ENCODE results near the gene RAPGEF2.
"Not testable (repeated sequence)": the region's sequence is repeated elsewhere in the genome, so short reads cannot be mapped to it uniquely, and the experiment has no call there.

Gene RAPGEF2

DNA sequence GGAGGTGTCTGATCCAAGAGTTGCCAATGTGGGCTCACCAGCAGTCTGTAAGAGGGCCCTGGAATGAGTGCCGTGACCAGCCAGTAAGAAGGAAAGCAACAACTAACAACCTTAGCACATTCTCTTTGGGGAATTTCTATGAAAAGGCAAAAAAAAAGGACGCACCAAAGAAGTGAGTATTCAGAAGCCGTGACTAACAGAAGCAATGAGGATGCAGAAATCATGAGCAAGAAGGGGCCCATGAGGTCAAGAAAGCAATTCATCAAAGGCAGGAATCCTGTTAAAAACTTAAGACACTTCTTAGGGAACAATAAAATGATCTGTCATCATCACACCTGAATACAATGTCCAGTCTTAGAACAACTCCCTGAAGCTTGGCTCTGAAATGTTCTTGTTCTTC is 260.5 kb downstream of the RAPGEF2 start:
- Histone ChIP-seq H3K4me1 (ENCODE audit: control insufficient read depth, insufficient read depth, low read length, unreplicated experiment) (peaks cover 22% of the 10 kb centered on the region), H3K4me3 (ENCODE audit: low read depth, low read length) (no peak overlapping the region), H3K36me3 (ENCODE audit: insufficient read depth, low read length) (0 out of 2 replicates have a peak, but pooled peaks cover 4% of the 10 kb centered on the region), H3K27ac (ENCODE audit: low read depth, low read length) (no peak overlapping the region), H2AFZ (ENCODE audit: low read length, unreplicated experiment) (no peak overlapping the region), H3K79me2 (ENCODE audit: control insufficient read depth, insufficient read depth, low read length, unreplicated experiment) (no peaks in the 10 kb centered on the region), H3K27me3 (ENCODE audit: insufficient read depth, low read length) (no peaks in the 10 kb centered on the region)

- Histone ChIP-seq H3K4me3 (ENCODE audit: low read depth, low read length) (no peak overlapping the region), H3K79me2 (ENCODE audit: control insufficient read depth, insufficient read depth, low read length, unreplicated experiment) (no peaks in the 10 kb centered on the region), H3K27ac (ENCODE audit: low read depth, low read length) (no peak overlapping the region), H3K4me1 (ENCODE audit: control insufficient read depth, insufficient read depth, low read length, unreplicated experiment) (no peaks in the 10 kb centered on the region), H3K36me3 (ENCODE audit: insufficient read depth, low read length) (no peaks in the 10 kb centered on the region), H2AFZ (ENCODE audit: low read length, unreplicated experiment) (no peak overlapping the region), H3K27me3 (ENCODE audit: insufficient read depth, low read length) (no peaks in the 10 kb centered on the region)
Observed at GRCh38 chr4:159366966-159367780, 264.3 kb downstream of the RAPGEF2 start.

DNA sequence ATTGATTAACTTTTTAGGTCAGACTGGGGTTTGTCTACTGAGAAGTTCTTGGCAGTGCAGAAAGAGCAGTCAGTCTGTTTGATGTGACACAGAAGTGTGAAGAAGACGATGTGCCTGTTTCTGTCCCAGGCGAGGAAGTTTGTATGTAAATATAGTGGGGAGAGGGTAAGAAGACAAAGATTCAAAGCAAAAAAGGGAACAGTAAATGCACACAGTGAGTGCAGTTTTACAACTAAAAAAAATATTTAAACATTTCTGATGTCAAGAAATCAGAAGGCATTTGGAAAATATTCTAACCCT is 264.9 kb downstream of the RAPGEF2 start:
- no peak overlapping the region for H3K4me3 ChIP-seq (ENCODE audit: low read depth, low read length)
- no peaks in the 10 kb centered on the region for H3K4me1 ChIP-seq (ENCODE audit: control insufficient read depth, insufficient read depth, low read length, unreplicated experiment)
- no peaks in the 10 kb centered on the region for H3K36me3 ChIP-seq (ENCODE audit: insufficient read depth, low read length)
- H3K27me3 ChIP-seq (ENCODE audit: insufficient read depth, low read length) = no peaks in the 10 kb centered on the region
- H2AFZ ChIP-seq (ENCODE audit: low read length, unreplicated experiment) = no peak overlapping the region
- no peaks in the 10 kb centered on the region for H3K79me2 ChIP-seq (ENCODE audit: control insufficient read depth, insufficient read depth, low read length, unreplicated experiment)
- H3K27ac ChIP-seq (ENCODE audit: low read depth, low read length) = no peak overlapping the region

- no peaks in the 10 kb centered on the region for H3K36me3 ChIP-seq (ENCODE audit: insufficient read depth, low read length)
- H2AFZ ChIP-seq (ENCODE audit: low read length, unreplicated experiment) = no peak overlapping the region
- H3K4me1 ChIP-seq (ENCODE audit: control insufficient read depth, insufficient read depth, low read length, unreplicated experiment) = no peaks in the 10 kb centered on the region
- no peaks in the 10 kb centered on the region for H3K79me2 ChIP-seq (ENCODE audit: control insufficient read depth, insufficient read depth, low read length, unreplicated experiment)
- H3K27ac ChIP-seq (ENCODE audit: low read depth, low read length) = no peak overlapping the region
- no peak overlapping the region for H3K4me3 ChIP-seq (ENCODE audit: low read depth, low read length)
- no peaks in the 10 kb centered on the region for H3K27me3 ChIP-seq (ENCODE audit: insufficient read depth, low read length)
Observed at GRCh38 chr4:159368320-159368719, 265.4 kb downstream of the RAPGEF2 start.

GRCh38 chr4:159369256-159369655 is 266.4 kb downstream of the RAPGEF2 start:
- H3K4me1 ChIP-seq (ENCODE audit: control insufficient read depth, insufficient read depth, low read length, unreplicated experiment) = no peaks in the 10 kb centered on the region
- no peak overlapping the region for H3K4me3 ChIP-seq (ENCODE audit: low read depth, low read length)
- no peak overlapping the region for H2AFZ ChIP-seq (ENCODE audit: low read length, unreplicated experiment)

GRCh38 chr4:159370286-159370685 is 267.4 kb downstream of the RAPGEF2 start:
- H3K27me3 ChIP-seq (ENCODE audit: insufficient read depth, low read length) = no peaks in the 10 kb centered on the region
- H3K4me3 ChIP-seq (ENCODE audit: low read depth, low read length) = no peak overlapping the region
- no peak overlapping the region for H3K27ac ChIP-seq (ENCODE audit: low read depth, low read length)
- no peaks in the 10 kb centered on the region for H3K4me1 ChIP-seq (ENCODE audit: control insufficient read depth, insufficient read depth, low read length, unreplicated experiment)
- no peaks in the 10 kb centered on the region for H3K79me2 ChIP-seq (ENCODE audit: control insufficient read depth, insufficient read depth, low read length, unreplicated experiment)
- no peak overlapping the region for H2AFZ ChIP-seq (ENCODE audit: low read length, unreplicated experiment)
- H3K36me3 ChIP-seq (ENCODE audit: insufficient read depth, low read length) = no peaks in the 10 kb centered on the region

More at GRCh38 chr4:159369256-159369655, 266.4 kb downstream of the RAPGEF2 start:
- H3K27me3 ChIP-seq (ENCODE audit: insufficient read depth, low read length) = no peaks in the 10 kb centered on the region
- H3K27ac ChIP-seq (ENCODE audit: low read depth, low read length) = no peak overlapping the region
- H3K36me3 ChIP-seq (ENCODE audit: insufficient read depth, low read length) = no peaks in the 10 kb centered on the region
- no peaks in the 10 kb centered on the region for H3K79me2 ChIP-seq (ENCODE audit: control insufficient read depth, insufficient read depth, low read length, unreplicated experiment)

DNA sequence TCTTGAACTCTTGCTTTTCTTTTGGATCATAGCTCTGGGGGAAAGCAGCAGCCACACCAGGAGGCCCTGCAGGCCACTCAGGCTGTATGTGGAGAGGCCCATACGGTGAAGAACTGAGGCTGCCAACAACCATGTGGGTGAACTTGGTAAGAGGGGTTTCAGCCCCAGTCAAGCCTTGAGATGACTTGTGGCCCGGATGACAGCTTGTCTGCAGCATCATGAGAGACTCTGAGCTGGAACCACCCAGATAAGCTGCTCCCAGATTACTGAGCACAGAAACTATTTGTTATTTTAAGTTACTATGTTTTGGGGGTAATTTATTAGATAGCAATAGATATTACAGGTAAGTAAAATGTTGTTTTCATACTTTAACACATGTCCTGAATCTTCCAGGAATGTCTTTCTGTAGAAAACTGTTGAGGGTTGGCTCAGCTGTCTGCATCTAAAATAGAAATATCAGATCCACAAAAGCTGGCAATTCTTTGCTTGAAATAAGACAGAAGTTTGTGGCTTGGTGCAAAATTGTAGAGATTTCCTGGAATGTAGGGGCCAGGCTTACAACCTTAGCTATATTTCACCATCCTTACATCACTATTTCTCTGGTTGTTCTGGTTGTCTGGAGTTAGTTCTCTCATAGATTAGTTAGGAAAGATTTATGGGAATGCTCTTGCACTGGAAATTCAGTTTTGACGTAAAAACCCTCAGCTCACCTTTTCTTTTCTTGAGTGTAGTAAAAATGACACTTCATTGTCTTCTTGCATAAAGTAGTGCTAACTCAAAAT is 272.1 kb downstream of the RAPGEF2 start:
- Histone ChIP-seq H3K36me3 (ENCODE audit: insufficient read depth, low read length) (no peaks in the 10 kb centered on the region), H3K4me3 (ENCODE audit: low read depth, low read length) (no peak overlapping the region), H3K79me2 (ENCODE audit: control insufficient read depth, insufficient read depth, low read length, unreplicated experiment) (no peaks in the 10 kb centered on the region), H3K4me1 (ENCODE audit: control insufficient read depth, insufficient read depth, low read length, unreplicated experiment) (no peaks in the 10 kb centered on the region), H3K27ac (ENCODE audit: low read depth, low read length) (no peak overlapping the region), H2AFZ (ENCODE audit: low read length, unreplicated experiment) (peak overlapping the region; percentile 50), H3K27me3 (ENCODE audit: insufficient read depth, low read length) (no peaks in the 10 kb centered on the region)

GRCh38 chr4:159376289-159376688 is 273.4 kb downstream of the RAPGEF2 start:
- Histone ChIP-seq H3K36me3 (ENCODE audit: insufficient read depth, low read length) (no peaks in the 10 kb centered on the region), H3K27me3 (ENCODE audit: insufficient read depth, low read length) (no peaks in the 10 kb centered on the region), H3K79me2 (ENCODE audit: control insufficient read depth, insufficient read depth, low read length, unreplicated experiment) (no peaks in the 10 kb centered on the region), H3K4me1 (ENCODE audit: control insufficient read depth, insufficient read depth, low read length, unreplicated experiment) (no peaks in the 10 kb centered on the region), H3K4me3 (ENCODE audit: low read depth, low read length) (no peak overlapping the region), H3K27ac (ENCODE audit: low read depth, low read length) (no peak overlapping the region), H2AFZ (ENCODE audit: low read length, unreplicated experiment) (no peak overlapping the region)

DNA sequence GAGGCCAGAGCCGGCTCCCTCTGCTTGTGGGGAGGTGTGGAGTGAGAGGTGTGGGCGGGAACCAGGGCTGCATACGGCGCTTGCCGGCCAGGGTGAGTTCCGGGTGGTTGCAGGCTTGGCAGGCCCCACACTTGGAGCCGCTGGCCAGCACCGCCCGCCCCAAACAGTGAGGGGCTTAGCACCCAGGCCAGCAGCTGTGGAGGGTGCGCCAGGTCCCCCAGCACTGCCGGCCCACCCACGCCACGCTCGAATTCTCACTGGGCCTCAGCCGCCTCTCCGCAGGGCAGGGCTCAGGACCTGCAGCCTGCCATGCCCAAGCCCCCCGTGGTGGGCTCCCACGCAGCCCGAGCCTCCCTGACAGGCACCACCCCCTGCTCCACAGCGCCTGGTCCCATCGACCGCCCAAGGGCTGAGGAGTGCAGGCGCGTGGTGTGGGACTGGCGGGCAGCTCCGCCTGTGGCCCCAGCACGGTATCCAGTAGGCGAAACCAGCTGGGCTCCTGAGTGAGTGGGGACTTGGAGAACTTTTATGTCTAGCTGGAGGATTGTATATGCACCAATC is 275.3 kb downstream of the RAPGEF2 start:
- Histone ChIP-seq H3K36me3 (ENCODE audit: insufficient read depth, low read length) (no peaks in the 10 kb centered on the region), H3K4me3 (ENCODE audit: low read depth, low read length) (no peak overlapping the region), H3K27me3 (ENCODE audit: insufficient read depth, low read length) (no peaks in the 10 kb centered on the region), H3K4me1 (ENCODE audit: control insufficient read depth, insufficient read depth, low read length, unreplicated experiment) (peaks cover 6% of the 10 kb centered on the region), H3K79me2 (ENCODE audit: control insufficient read depth, insufficient read depth, low read length, unreplicated experiment) (no peaks in the 10 kb centered on the region), H2AFZ (ENCODE audit: low read length, unreplicated experiment) (no peak overlapping the region), H3K27ac (ENCODE audit: low read depth, low read length) (no peak overlapping the region)

DNA sequence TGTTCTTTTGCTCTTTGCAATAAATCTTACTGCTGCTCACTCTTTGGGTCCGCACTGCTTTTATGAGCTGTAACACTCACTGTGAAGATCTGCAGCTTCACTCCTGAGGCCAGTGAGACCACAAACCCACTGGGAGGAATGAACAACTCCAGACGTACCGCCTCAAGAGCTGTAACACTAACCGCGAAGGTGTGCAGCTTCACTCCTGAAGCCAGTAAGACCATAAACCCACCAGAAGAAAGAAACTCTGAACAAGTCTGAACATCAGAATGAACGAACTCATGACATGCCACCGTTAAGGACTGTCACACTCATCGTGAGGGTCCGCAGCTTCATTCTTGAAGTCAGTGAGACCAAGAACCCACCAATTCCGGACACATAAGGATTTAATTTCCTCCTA is 276.2 kb downstream of the RAPGEF2 start:
- H3K79me2 ChIP-seq (ENCODE audit: control insufficient read depth, insufficient read depth, low read length, unreplicated experiment); H3K36me3 ChIP-seq (ENCODE audit: insufficient read depth, low read length); H2AFZ ChIP-seq (ENCODE audit: low read length, unreplicated experiment); H3K27ac ChIP-seq (ENCODE audit: low read depth, low read length); H3K27me3 ChIP-seq (ENCODE audit: insufficient read depth, low read length); H3K4me3 ChIP-seq (ENCODE audit: low read depth, low read length); H3K4me1 ChIP-seq (ENCODE audit: control insufficient read depth, insufficient read depth, low read length, unreplicated experiment): not testable (repeated sequence)

- no peaks in the 10 kb centered on the region for H3K36me3 ChIP-seq (ENCODE audit: insufficient read depth, low read length)
- H3K4me1 ChIP-seq (ENCODE audit: control insufficient read depth, insufficient read depth, low read length, unreplicated experiment) = peaks cover 6% of the 10 kb centered on the region
- H3K27me3 ChIP-seq (ENCODE audit: insufficient read depth, low read length) = no peaks in the 10 kb centered on the region
- no peaks in the 10 kb centered on the region for H3K79me2 ChIP-seq (ENCODE audit: control insufficient read depth, insufficient read depth, low read length, unreplicated experiment)
- no peak overlapping the region for H2AFZ ChIP-seq (ENCODE audit: low read length, unreplicated experiment)
- no peak overlapping the region for H3K4me3 ChIP-seq (ENCODE audit: low read depth, low read length)
- no peak overlapping the region for H3K27ac ChIP-seq (ENCODE audit: low read depth, low read length)
Observed at GRCh38 chr4:159379836-159380235, 277.0 kb downstream of the RAPGEF2 start.

All from ACC112 (cell line).